ENCODE data around the gene TRAK1. TPM values are rescaled to one million over a fixed set of nuclear protein-coding genes. Genes with fewer than 3 reads are reported as not detected.

The TRAK1 gene
- total RNA-seq, 4 donors from 2014 or later = 14.3 to 37.5 (median 21.4) TPM

GRCh38 chr3:42159147-42159546 lies 68.0 kb downstream of the TRAK1 start:
- DNase-seq = no peak
- H3K27me3 ChIP-seq = no peaks in the 10 kb centered on the region
- no peak overlapping the region for H3K4me3 ChIP-seq
- H3K4me1 ChIP-seq = no peaks in the 10 kb centered on the region
- TF ChIP-seq POLR2A (IDR thresholded peaks at IDR 0.05) (no peak), CTCF (IDR thresholded peaks at IDR 0.05) (no peak)
- no peak overlapping the region for H3K27ac ChIP-seq
- intact Hi-C loops (cut with DNase I; ENCODE audit: low total_unique reads) = no loop called here
- no peaks in the 10 kb centered on the region for H3K36me3 ChIP-seq
- no peaks in the 10 kb centered on the region for H3K9me3 ChIP-seq

- Histone ChIP-seq H3K27me3 (no peaks in the 10 kb centered on the region), H3K9me3 (no peaks in the 10 kb centered on the region), H3K4me3 (no peak overlapping the region), H3K36me3 (no peaks in the 10 kb centered on the region), H3K27ac (no peak overlapping the region), H3K4me1 (no peaks in the 10 kb centered on the region)
- intact Hi-C loops (cut with DNase I; ENCODE audit: low total_unique reads) = no loop called here
- TF ChIP-seq CTCF (IDR thresholded peaks at IDR 0.05) (no peak), POLR2A (IDR thresholded peaks at IDR 0.05) (no peak)
- DNase-seq = no peak
These were observed 68.7 kb downstream of the TRAK1 start for GRCh38 chr3:42159706-42160472.

- H3K27ac ChIP-seq = no peak overlapping the region
- H3K4me3 ChIP-seq = no peak overlapping the region
- no peaks in the 10 kb centered on the region for H3K27me3 ChIP-seq
- no peaks in the 10 kb centered on the region for H3K9me3 ChIP-seq
- TF ChIP-seq CTCF (IDR thresholded peaks at IDR 0.05) (no peak), POLR2A (IDR thresholded peaks at IDR 0.05) (no peak)
- no peak for DNase-seq
- H3K4me1 ChIP-seq = no peaks in the 10 kb centered on the region
- intact Hi-C loops (cut with DNase I; ENCODE audit: low total_unique reads) = no loop called here
- no peaks in the 10 kb centered on the region for H3K36me3 ChIP-seq
These were observed 70.1 kb downstream of the TRAK1 start for GRCh38 chr3:42161050-42161935.

GRCh38 chr3:42162462-42162861 lies 71.3 kb downstream of the TRAK1 start:
- Histone ChIP-seq H3K4me1 (no peaks in the 10 kb centered on the region), H3K4me3 (no peak overlapping the region), H3K36me3 (no peaks in the 10 kb centered on the region), H3K27ac (no peak overlapping the region), H3K9me3 (no peaks in the 10 kb centered on the region), H3K27me3 (no peaks in the 10 kb centered on the region)
- TF ChIP-seq POLR2A (IDR thresholded peaks at IDR 0.05) (no peak), CTCF (IDR thresholded peaks at IDR 0.05) (no peak)
- intact Hi-C loops (cut with DNase I; ENCODE audit: low total_unique reads) = no loop called here
- DNase-seq = no peak
